GM12874 (cell line): ENCODE measurements around the gene RAB41.

Experiments used
- CTCF ChIP-seq: IDR thresholded peaks from 2 replicates; pipeline ENCODE4 v1.5.1; 2011; ENCODE audit warnings: low read depth, mild to moderate bottlenecking, control low read depth, low read length, moderate library complexity; ENCODE audit not compliant: insufficient read depth

The RAB41 gene

GRCh38 chrX:70301716-70302115 is 19.7 kb downstream of the RAB41 start:
- no peak for TF ChIP-seq CTCF

GRCh38 chrX:70313503-70313902 is 31.5 kb downstream of the RAB41 start:
- TF ChIP-seq CTCF: no peak

- no peak for TF ChIP-seq CTCF
These were observed 40.8 kb downstream of the RAB41 start for GRCh38 chrX:70322784-70323183.

- no peak for TF ChIP-seq CTCF
These were observed 42.4 kb downstream of the RAB41 start for GRCh38 chrX:70324326-70324725.

GRCh38 chrX:70331161-70331560 is 49.2 kb downstream of the RAB41 start:
- no peak for TF ChIP-seq CTCF

- no peak for TF ChIP-seq CTCF
These were observed 50.6 kb downstream of the RAB41 start for GRCh38 chrX:70332600-70332999.
